ENCODE measurements around the gene DYNC2LI1.

DYNC2LI1 gene

DNA sequence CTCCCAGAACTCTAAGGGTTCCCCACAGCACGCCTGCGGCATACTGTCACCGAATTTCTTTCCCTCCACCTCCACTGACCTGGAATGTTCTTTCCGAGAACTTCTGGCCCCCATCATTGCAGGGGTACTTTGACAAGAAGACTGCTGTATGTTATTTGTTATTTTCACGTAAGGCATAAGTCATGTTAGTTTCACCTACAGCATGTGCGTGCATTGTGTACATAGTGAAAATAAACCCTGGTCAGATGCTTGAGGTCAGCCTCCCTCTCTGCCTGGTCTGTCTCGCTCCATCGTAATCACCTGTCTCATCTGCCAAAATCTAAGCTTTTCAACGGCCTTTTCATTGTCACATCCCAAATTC is 69.0 kb downstream of the DYNC2LI1 start:
- Mint-ChIP-seq H3K27me3 (peaks cover 1% of the 10 kb centered on the region), H3K27ac (no peak overlapping the region), H3K4me1 (no peaks in the 10 kb centered on the region), H3K4me3 (no peak overlapping the region), H3K36me3 (no peaks in the 10 kb centered on the region), H3K9me3 (no peaks in the 10 kb centered on the region)

DNA sequence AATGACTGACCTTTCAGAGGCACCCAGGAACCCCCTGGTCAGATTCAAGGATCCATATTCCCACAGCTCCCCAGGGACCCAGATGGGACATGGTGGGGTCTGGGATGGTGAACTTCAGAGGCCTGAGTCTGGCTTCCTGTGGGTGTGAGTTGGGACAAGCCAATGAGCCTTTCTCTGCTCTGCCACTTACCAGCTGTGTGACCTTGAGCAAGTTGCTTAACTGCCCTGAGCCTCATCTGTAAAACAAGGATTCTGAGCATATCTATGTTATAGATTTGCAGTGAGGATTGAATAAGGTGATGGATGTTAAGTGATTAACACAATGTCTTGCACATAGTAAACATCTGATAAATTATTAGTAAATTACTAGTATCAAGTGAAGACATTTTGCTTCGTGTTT is 71.3 kb downstream of the DYNC2LI1 start:
- Mint-ChIP-seq H3K27me3 (peaks cover 1% of the 10 kb centered on the region), H3K9me3 (no peaks in the 10 kb centered on the region), H3K27ac (no peak overlapping the region), H3K4me1 (no peaks in the 10 kb centered on the region), H3K36me3 (no peaks in the 10 kb centered on the region), H3K4me3 (no peak overlapping the region)

DNA sequence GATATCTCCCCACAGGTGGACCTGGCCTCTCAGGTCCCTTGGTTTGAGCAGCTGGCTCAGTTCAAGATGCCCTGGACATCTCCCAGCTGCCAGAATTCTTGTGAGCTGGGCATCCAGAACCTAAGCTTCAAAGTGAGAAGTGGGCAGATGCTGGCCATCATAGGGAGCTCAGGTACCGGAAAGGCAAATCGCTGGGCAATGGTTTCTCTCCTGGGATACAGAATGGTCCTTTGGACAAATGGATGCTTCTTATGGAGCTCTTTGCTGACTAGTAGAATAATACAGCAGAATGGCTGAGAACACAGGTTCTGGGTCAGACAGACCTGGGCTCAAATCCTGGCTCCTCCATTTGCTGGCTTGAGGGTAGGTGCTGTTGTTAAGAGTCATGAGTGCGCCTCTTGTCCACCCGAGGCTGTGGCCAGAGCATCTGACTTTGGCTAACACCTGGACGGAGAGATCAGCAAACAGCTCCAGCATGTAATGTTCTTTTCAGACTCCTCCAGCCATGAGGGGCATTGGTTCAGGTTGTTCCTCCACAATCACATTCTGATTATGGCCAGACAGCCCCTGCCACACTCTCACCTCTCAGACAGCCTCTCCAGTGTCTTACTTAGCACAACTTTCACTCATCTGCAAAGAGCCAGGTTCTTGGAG is 72.4 kb downstream of the DYNC2LI1 start:
- Mint-ChIP-seq H3K9me3 (no peaks in the 10 kb centered on the region), H3K27ac (no peak overlapping the region), H3K27me3 (peaks cover 1% of the 10 kb centered on the region), H3K4me1 (no peaks in the 10 kb centered on the region), H3K4me3 (no peak overlapping the region), H3K36me3 (no peaks in the 10 kb centered on the region)

DNA sequence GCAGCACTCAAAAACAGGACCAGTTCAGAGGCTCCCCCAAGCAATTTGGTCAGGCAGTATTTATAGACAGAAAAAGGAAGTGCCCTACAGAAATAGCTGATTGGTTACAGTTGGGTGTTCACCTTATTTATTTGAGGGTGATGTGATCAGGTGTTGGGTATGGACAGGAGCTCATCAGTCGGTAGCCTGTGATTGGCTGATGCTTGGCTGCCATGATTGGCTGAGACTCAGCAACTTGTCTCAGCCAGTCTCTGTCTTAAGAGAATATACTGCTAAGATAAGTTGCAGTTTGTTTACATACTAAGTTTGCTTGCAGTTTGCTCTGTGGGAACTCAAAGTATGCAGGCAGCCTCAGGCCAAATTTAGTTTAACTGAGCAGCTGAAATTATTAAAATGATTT is 74.4 kb downstream of the DYNC2LI1 start:
- no peak overlapping the region for H3K27ac Mint-ChIP-seq
- peaks cover 4% of the 10 kb centered on the region for H3K27me3 Mint-ChIP-seq
- no peak overlapping the region for H3K4me3 Mint-ChIP-seq
- H3K4me1 Mint-ChIP-seq: no peaks in the 10 kb centered on the region
- H3K9me3 Mint-ChIP-seq: no peaks in the 10 kb centered on the region
- no peaks in the 10 kb centered on the region for H3K36me3 Mint-ChIP-seq

DNA sequence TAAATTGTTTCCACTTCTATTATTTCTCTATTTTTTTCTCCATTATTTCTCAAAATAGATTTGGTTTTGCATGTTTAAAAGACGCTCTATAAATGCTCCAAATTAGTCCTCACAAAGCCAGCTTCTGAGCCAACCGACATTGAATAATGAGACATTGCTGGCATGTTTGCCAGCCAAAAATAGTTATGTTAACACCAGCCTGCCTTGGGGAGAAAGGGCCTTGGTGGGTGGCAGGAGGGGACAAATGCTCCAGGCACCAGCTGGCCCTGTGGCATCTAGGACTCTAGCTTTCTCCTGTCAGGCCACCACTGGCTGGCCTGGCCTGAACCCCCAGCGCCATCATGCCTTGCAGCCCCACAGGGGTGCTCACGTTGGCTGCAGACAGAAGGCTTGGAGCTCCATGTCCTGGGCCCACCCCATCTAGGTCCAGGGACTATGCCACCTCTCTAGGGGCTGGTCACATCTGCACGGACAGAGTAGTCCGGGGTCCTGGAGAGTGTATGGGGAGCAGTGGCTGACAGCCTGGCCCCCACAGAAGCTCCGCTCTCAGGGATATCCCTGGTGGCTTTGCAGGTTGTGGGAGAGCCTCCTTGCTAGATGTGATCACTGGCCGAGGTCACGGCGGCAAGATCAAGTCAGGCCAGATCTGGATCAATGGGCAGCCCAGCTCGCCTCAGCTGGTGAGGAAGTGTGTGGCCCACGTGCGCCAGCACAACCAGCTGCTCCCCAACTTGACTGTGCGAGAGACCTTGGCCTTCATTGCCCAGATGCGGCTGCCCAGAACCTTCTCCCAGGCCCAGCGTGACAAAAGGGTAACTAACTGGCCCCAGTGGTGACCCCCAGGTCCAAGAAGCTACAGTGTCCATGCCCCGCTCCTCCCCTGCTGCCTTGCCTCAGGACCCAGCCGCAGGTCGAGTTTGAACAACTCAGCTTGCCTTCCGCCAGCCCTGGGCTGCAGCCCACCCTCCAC is 77.5 kb downstream of the DYNC2LI1 start:
- Mint-ChIP-seq H3K27me3 (peaks cover 7% of the 10 kb centered on the region), H3K36me3 (no peaks in the 10 kb centered on the region), H3K4me1 (no peaks in the 10 kb centered on the region), H3K27ac (no peak overlapping the region), H3K4me3 (no peak overlapping the region), H3K9me3 (no peaks in the 10 kb centered on the region)

DNA sequence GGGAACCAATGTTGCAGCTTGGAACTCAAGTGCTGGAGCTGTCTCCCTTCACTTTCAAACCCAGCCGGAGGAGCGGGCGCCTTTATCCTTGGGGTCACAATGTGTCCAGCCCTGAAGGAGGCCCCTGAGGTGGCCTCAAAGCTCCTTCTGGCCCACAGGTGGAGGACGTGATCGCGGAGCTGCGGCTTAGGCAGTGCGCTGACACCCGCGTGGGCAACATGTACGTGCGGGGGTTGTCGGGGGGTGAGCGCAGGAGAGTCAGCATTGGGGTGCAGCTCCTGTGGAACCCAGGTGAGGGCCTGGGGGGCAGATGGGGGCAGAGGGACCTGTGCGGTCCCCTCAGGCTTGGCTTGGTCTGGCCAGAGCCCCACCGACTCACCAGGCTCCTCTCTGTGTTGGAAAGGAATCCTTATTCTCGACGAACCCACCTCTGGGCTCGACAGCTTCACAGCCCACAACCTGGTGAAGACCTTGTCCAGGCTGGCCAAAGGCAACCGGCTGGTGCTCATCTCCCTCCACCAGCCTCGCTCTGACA is 78.4 kb downstream of the DYNC2LI1 start:
- Mint-ChIP-seq H3K36me3 (no peaks in the 10 kb centered on the region), H3K4me1 (no peaks in the 10 kb centered on the region), H3K9me3 (no peaks in the 10 kb centered on the region), H3K4me3 (no peak overlapping the region), H3K27me3 (peaks cover 8% of the 10 kb centered on the region), H3K27ac (no peak overlapping the region)

DNA sequence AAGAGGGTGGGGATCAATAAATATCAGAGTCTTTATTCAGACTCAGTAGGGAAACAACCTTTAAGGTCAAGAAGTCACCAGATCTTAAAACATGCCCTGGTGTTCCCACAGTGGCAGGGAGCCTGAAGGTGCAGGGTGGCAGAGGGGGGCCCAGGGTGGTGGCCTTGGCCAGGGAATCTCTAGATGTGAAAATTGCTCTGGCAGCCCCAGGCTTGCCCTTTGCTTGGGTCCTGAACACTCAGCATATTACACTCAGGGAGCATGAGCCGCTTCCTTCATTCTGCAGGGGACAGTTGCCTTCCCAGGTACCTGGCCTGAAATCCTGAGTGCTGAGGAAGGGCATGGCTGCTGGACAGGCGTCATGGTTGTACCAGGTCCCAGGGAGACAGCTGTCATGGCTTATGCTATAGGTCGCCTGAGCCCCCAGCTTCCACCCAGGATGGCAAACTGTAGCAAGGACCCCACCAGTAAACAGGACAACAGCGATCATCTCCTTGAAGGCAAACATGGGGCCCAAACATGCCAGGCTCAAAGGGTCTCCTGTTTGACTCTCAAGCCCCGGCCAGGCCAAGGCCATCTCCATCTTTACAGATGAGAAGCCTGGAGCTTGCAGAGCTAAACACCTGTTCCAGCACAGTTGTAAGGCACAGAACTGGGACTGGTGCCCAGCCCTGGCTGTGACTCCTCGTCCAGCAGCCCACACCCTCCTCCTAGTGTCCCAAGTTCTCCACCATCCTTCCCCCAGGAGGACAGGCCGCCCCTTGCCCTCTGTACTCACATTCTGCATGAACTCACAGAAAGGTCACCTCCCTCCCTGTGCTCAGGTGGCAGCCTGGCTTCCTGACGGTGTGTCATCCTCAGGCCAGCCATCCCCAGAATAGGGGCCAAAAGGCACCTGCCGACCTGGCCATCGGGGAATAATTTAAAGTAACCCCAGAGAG is 79.6 kb downstream of the DYNC2LI1 start:
- H3K36me3 Mint-ChIP-seq: no peaks in the 10 kb centered on the region
- H3K27ac Mint-ChIP-seq: no peak overlapping the region
- peaks cover 16% of the 10 kb centered on the region for H3K27me3 Mint-ChIP-seq
- no peaks in the 10 kb centered on the region for H3K4me1 Mint-ChIP-seq
- no peaks in the 10 kb centered on the region for H3K9me3 Mint-ChIP-seq
- no peak overlapping the region for H3K4me3 Mint-ChIP-seq

DNA sequence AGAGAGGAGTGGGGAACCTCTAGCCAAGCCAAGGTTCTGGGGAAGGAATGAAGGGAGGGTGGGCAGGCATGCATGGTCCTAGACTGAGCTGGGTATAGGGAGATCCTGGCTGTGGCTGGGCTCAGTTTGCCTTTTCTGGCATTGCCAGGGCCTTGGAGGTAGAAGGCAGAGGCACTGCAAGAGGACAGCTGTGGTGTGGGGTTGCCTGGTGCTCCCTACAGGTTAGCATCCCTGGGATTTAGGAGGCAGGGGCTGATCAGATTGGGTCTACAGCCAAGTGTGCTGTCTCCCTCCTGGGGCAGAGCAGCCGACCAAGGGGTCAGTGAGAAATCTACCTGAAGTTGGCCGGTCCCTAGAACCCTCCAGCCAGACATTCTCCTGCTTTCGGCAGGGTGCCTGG is 80.8 kb downstream of the DYNC2LI1 start:
- no peak overlapping the region for H3K4me3 Mint-ChIP-seq
- peaks cover 24% of the 10 kb centered on the region for H3K27me3 Mint-ChIP-seq
- H3K27ac Mint-ChIP-seq: no peak overlapping the region
- H3K4me1 Mint-ChIP-seq: no peaks in the 10 kb centered on the region
- no peaks in the 10 kb centered on the region for H3K36me3 Mint-ChIP-seq
- no peaks in the 10 kb centered on the region for H3K9me3 Mint-ChIP-seq

DNA sequence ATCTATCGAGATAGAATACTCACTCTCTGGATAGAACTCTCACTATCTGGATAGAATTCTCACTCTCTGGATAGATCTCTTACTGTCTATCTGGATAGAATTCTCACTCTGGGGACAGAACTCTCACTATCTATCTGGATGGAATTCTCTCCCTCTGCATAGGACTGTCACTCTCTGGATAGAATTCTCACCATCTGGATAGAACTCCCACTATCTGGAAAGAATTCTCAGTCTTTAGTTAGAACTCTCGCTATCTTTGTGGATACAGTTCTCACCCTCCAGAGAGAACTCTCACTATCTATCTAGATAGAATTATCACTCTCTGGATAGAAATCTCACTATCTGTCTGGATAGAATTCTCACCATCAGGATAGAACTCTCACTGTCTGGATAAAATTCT is 81.5 kb downstream of the DYNC2LI1 start:
- peaks cover 26% of the 10 kb centered on the region for H3K27me3 Mint-ChIP-seq
- H3K27ac Mint-ChIP-seq: no peak overlapping the region
- H3K9me3 Mint-ChIP-seq: no peaks in the 10 kb centered on the region
- no peaks in the 10 kb centered on the region for H3K36me3 Mint-ChIP-seq
- H3K4me1 Mint-ChIP-seq: no peaks in the 10 kb centered on the region
- H3K4me3 Mint-ChIP-seq: no peak overlapping the region
